ENCODE results near the gene TRIM37. TPM values are rescaled to one million over a fixed set of nuclear protein-coding genes. Genes with fewer than 3 reads are reported as not detected.
"Not testable (repeated sequence)": the region's sequence is repeated elsewhere in the genome, so short reads cannot be mapped to it uniquely, and the experiment has no call there.

Gene TRIM37
- total RNA-seq, 3 donors from 2014 or later: 25.6 to 27.0 (median 26.2) TPM

DNA sequence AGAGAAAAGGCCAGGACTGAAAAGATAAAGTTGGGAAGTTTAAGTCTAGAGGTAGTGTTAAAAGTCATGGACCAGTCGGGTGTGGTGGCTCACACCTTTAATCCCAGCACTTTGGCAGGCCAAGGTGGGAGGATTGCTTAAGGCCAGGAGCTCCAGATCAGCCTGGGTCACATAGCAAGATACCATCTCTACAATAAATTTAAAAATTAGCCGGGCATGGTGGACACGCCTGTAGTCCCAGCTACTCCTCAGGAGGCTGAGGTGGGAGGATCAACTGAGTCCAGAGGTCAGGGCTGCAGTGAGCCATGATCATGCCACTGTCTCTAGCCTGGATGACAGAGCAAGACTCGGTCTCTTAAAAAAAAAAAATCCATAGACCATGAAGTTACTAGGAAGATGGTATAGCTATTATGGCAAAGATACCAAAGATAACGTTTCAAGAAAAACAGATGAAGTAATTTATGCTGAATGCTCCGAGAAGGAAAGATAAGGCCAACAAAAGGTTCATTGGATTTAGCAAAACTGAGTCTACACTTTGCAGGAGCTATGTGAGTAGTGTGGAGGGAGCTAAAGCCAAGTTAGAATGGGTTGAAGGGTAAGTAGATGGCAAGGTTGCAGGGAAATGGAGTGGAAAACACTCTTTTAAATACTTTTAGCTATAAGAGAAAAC, 11.7 kb downstream of the TRIM37 start:
- DNase-seq (no peak), ATAC-seq (no peak)
- peaks cover 36% of the 10 kb centered on the region for H3K36me3 Mint-ChIP-seq (ENCODE audit: insufficient read depth)
- H3K9me3 Mint-ChIP-seq: no peaks in the 10 kb centered on the region
- no peaks in the 10 kb centered on the region for H3K27me3 Mint-ChIP-seq (ENCODE audit: low read depth)
- no peak overlapping the region for H3K4me3 Mint-ChIP-seq
- peaks cover 19% of the 10 kb centered on the region for H3K4me1 Mint-ChIP-seq (ENCODE audit: low read depth)

DNA sequence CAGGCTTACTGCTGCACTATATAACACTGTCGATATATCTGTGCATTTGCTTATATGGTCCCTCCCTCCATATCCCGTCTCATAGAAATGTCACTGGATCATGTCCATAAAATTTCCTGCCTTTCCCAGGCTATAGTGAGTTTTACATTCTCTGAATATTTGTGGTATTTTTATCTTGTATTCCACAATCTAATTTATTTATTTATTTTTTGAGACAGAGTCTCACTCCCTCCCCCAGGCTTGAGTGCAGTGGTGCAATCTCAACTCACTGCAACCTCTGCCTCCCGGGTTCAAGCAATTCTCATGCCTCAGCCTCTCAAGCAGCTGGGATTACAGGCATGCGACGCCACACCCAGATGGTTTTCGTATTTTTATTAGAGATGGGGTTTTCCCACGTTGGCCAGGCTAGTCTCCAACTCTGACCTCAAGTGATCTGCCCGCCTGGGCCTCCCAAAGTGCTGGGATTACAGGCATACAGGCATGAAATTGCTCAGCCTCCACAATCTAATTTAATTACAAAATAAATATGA, 12.9 kb downstream of the TRIM37 start:
- ATAC-seq (no peak), DNase-seq (no peak)
- Mint-ChIP-seq H3K4me1 (ENCODE audit: low read depth) (peaks cover 18% of the 10 kb centered on the region), H3K36me3 (ENCODE audit: insufficient read depth) (peaks cover 32% of the 10 kb centered on the region), H3K4me3 (no peak overlapping the region), H3K27me3 (ENCODE audit: low read depth) (no peaks in the 10 kb centered on the region), H3K9me3 (no peaks in the 10 kb centered on the region)

DNA sequence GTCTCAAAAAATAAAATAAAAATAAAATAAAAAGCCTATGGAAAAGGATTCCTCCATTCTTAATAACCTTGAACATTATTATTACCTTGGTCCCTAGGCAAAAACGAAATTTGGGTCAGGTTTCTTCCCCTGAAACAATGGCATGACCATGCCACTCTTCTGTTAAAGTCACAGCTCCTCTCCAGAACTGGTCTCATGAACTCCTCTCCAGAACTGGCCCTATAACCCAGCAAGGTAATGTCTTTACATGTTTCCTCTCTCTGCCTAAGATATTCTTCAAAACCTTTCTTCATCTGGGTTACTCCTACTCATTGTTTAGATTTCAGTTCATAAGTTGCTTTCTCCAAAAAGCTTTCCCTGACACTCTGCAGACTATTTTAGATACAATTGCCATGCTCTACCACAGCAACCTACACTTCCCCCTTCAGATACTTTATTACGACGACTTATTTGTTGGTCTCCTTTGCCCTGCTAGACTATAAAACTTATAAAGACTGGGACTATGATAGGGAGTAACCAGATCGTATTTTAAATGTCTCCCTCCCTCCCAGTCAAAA, 13.5 kb downstream of the TRIM37 start:
- no peak for ATAC-seq
- Mint-ChIP-seq H3K4me3 (no peak overlapping the region), H3K9me3 (no peaks in the 10 kb centered on the region), H3K27me3 (ENCODE audit: low read depth) (no peaks in the 10 kb centered on the region), H3K4me1 (ENCODE audit: low read depth) (peaks cover 18% of the 10 kb centered on the region), H3K36me3 (ENCODE audit: insufficient read depth) (peaks cover 32% of the 10 kb centered on the region)
- DNase-seq: no peak

DNA sequence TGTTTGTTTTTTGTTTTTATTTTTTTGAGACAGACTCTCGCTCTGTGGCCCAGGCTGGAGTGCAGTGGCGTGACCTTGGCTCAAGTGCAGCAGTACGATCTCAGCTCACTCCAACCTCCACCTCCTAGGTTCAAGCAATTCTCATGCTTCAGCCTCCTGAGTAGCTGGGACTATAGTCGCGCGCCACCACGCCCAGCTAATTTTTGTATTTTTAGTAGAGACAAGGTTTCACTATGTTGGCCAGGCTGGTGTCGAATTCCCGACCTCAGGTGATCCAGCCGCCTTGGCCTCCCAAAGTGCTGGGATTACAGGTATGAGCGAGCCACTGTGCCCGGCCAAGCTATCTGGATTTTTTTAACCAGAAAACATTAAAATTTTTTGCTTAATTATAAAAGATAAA, 16.1 kb downstream of the TRIM37 start:
- not testable (repeated sequence) for ATAC-seq; H3K27me3 Mint-ChIP-seq (ENCODE audit: low read depth); H3K9me3 Mint-ChIP-seq; H3K4me1 Mint-ChIP-seq (ENCODE audit: low read depth); H3K4me3 Mint-ChIP-seq; DNase-seq
- H3K36me3 Mint-ChIP-seq (ENCODE audit: insufficient read depth): peaks cover 19% of the 10 kb centered on the region

DNA sequence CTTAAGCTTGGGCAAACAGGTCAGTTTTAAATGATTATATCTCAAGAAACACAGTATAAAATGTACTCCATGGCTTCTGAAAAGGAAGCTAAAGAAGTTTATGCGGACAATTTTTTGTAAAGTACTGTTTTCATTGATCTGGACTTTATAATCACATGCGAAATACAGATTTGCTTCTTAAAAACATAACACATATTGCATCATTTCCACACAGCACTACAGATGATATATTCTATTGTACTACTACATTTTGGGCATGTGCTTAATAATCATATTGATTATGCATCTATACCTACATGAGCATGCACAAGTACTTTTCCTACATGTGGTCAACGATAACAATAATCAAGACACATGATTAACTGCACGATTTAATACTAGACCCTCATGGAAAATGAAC, 22.5 kb downstream of the TRIM37 start:
- no peaks in the 10 kb centered on the region for H3K27me3 Mint-ChIP-seq (ENCODE audit: low read depth)
- peaks cover 1% of the 10 kb centered on the region for H3K4me1 Mint-ChIP-seq (ENCODE audit: low read depth)
- H3K4me3 Mint-ChIP-seq: no peak overlapping the region
- H3K36me3 Mint-ChIP-seq (ENCODE audit: insufficient read depth): peaks cover 19% of the 10 kb centered on the region
- DNase-seq (no peak), ATAC-seq (no peak)
- H3K9me3 Mint-ChIP-seq: no peaks in the 10 kb centered on the region

DNA sequence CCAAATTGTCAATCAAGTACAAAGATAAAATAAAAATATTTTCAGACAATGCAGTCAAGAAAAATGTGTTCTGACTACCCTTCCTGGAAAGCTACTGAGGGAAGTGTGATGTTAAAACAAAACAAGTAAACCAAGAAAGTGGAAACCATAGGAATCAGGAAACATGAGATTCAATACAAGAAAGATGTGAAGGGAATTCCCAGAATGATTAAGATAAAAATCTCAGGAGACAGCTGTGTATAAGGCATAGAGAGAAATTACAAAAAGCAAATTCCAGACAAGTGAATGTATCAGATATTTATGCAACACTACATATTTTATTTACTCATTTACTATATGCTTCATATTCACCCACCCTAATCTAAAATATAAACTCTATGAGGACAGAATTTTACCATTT, 32.2 kb downstream of the TRIM37 start:
- no peak overlapping the region for H3K4me3 Mint-ChIP-seq
- DNase-seq: no peak
- H3K36me3 Mint-ChIP-seq (ENCODE audit: insufficient read depth): peaks cover 34% of the 10 kb centered on the region
- no peaks in the 10 kb centered on the region for H3K27me3 Mint-ChIP-seq (ENCODE audit: low read depth)
- H3K4me1 Mint-ChIP-seq (ENCODE audit: low read depth): no peaks in the 10 kb centered on the region
- no peak for ATAC-seq
- no peaks in the 10 kb centered on the region for H3K9me3 Mint-ChIP-seq

DNA sequence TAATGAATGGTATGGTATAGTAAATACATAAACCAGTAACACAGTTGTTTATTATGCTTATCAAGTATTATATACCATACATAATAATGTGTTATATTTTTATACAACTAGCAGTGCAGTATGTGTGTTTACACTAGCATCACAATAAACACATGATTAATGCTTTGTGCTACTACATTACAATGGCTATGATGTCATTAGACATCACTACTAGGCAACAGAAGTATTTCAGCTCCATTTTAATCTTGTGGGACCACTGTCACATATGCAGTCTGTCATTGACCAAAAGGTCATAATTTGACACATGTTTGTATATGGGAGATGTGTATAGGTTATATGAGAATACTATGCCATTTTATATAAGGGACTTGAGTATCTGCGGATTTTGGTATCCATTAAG, 32.7 kb downstream of the TRIM37 start:
- DNase-seq (no peak), ATAC-seq (no peak)
- H3K4me1 Mint-ChIP-seq (ENCODE audit: low read depth): no peaks in the 10 kb centered on the region
- H3K27me3 Mint-ChIP-seq (ENCODE audit: low read depth): no peaks in the 10 kb centered on the region
- peaks cover 32% of the 10 kb centered on the region for H3K36me3 Mint-ChIP-seq (ENCODE audit: insufficient read depth)
- no peaks in the 10 kb centered on the region for H3K9me3 Mint-ChIP-seq
- no peak overlapping the region for H3K4me3 Mint-ChIP-seq

DNA sequence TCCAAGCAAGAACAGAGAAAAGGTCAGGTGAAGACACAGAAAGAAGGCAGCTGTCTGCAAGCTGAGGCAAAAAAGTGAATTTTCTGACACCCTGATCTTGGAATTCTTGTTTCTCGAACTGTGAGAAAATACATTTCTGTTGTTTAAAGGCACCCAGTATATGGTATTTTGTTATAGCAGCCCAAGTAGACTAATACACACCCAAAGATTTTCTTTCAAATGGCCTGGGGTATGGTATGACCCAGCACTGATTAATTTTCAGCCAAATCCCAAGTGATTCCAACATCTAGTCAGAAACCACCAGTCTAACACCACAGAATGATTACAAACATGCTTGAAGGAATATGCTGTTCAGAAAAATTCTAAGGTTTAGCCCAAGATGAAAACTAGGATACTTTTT, 36.8 kb downstream of the TRIM37 start:
- DNase-seq (no peak), ATAC-seq (no peak)
- no peaks in the 10 kb centered on the region for H3K27me3 Mint-ChIP-seq (ENCODE audit: low read depth)

DNA sequence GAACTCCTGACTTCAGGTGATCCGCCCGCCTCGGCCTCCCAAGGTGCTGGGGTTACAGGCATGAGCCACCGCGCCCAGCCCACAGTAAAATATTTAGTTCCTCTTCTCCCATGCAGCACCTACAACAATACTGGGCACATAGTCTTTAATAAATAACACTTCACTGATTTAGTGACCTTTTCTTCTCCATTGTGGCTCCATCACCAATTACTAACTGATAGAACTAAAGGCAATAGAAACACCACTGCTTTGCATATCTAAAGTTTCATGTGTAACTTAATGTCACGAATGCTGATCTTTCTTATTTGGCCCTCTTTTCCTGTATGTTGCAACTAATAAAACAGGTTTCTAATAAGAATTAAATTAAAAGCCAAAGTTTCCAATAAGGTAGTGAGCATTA, 38.9 kb downstream of the TRIM37 start:
- H3K36me3 Mint-ChIP-seq (ENCODE audit: insufficient read depth): peaks cover 34% of the 10 kb centered on the region
- DNase-seq (no peak), ATAC-seq (no peak)
- no peak overlapping the region for H3K4me3 Mint-ChIP-seq
- H3K4me1 Mint-ChIP-seq (ENCODE audit: low read depth): no peaks in the 10 kb centered on the region
- H3K27me3 Mint-ChIP-seq (ENCODE audit: low read depth): no peaks in the 10 kb centered on the region
- H3K9me3 Mint-ChIP-seq: no peaks in the 10 kb centered on the region

More for the DNA sequence above, 36.8 kb downstream of the TRIM37 start:
- Mint-ChIP-seq H3K4me1 (ENCODE audit: low read depth) (no peaks in the 10 kb centered on the region), H3K36me3 (ENCODE audit: insufficient read depth) (peaks cover 38% of the 10 kb centered on the region), H3K9me3 (no peaks in the 10 kb centered on the region), H3K4me3 (no peak overlapping the region)

DNA sequence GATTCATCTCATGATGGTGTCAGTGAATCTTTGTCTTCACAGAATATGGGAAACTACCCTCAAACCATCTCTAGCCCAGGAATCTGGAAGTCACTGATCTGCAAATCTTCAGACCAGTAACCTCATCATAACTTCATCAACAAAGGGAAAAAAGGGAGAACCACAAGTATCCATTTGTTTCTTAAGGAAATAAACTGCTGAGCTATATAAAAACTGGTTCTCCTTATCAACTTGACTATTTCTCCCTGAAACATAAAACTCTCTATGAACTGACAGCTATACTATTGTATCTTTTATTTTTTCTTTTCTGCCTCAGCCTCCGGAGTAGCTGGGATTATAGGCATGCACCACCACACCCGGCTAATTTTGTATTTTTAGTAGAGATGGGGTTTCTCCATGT, 39.3 kb downstream of the TRIM37 start:
- no peaks in the 10 kb centered on the region for H3K9me3 Mint-ChIP-seq
- H3K4me3 Mint-ChIP-seq: no peak overlapping the region
- DNase-seq (no peak), ATAC-seq (no peak)
- no peaks in the 10 kb centered on the region for H3K27me3 Mint-ChIP-seq (ENCODE audit: low read depth)
- peaks cover 38% of the 10 kb centered on the region for H3K36me3 Mint-ChIP-seq (ENCODE audit: insufficient read depth)
- H3K4me1 Mint-ChIP-seq (ENCODE audit: low read depth): no peaks in the 10 kb centered on the region

DNA sequence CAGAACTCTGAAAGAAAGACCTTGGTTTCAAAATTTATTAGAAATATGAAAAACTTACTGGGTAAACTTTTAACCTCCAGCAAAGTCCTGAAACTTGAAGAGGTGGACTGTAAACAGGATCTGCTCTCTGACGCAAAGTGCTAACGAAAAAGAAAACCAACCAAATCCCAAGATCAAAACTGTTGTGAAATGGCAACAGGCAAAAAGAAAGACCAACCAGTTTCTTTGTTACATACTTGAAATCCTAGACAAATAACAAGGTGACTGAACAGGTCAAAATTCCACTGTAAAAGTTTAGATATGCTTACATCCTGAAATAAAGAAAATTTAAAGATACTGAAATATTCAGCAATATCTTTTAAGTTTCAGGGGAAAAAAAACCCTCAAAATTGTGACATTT, 44.2 kb downstream of the TRIM37 start:
- ATAC-seq: no peak
- H3K36me3 Mint-ChIP-seq (ENCODE audit: insufficient read depth): peaks cover 36% of the 10 kb centered on the region
- no peaks in the 10 kb centered on the region for H3K9me3 Mint-ChIP-seq
- no peak overlapping the region for H3K4me3 Mint-ChIP-seq
- peaks cover 2% of the 10 kb centered on the region for H3K4me1 Mint-ChIP-seq (ENCODE audit: low read depth)
- H3K27me3 Mint-ChIP-seq (ENCODE audit: low read depth): no peaks in the 10 kb centered on the region
- no peak for DNase-seq

DNA sequence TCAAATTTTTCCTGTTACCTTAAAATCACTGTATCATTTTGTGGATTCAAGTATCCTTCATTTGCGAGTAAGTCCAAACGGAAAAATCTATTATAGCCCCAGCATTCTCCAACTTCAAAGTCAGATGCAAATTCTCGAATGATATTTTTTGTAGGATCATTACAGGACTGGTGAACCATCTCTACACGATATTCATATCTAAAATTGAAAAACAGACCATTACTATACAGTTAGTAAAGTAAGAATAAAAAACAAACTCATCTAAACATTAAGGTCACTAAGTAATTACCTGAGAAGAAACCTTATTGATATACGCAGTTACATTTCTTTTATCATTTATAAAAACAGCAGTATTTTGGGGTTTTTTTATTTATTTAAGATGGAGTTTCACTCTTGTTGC, 49.8 kb downstream of the TRIM37 start:
- DNase-seq (no peak), ATAC-seq (no peak)
- no peak overlapping the region for H3K4me3 Mint-ChIP-seq
- peaks cover 28% of the 10 kb centered on the region for H3K36me3 Mint-ChIP-seq (ENCODE audit: insufficient read depth)
- H3K27me3 Mint-ChIP-seq (ENCODE audit: low read depth): no peaks in the 10 kb centered on the region
- H3K4me1 Mint-ChIP-seq (ENCODE audit: low read depth): peaks cover 2% of the 10 kb centered on the region
- H3K9me3 Mint-ChIP-seq: no peaks in the 10 kb centered on the region

DNA sequence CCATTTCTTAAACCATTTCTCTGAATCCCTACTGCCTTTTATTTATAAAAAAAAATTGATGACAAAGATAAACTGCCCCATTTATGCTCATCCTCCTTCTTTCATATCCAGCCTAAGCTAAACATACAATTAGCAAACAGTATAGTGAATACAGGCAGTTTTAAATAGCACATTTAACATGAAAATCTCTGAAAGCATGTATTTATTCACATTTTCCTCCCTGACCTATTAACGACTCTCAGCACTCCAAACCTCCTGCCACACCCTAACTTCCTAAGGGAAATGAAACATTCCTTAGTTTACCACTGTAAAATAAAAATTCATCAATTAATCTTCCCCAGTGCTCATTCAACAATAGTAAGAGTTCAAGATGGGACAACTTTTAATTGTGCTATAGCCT, 56.9 kb downstream of the TRIM37 start:
- no peaks in the 10 kb centered on the region for H3K27me3 Mint-ChIP-seq (ENCODE audit: low read depth)
- no peak overlapping the region for H3K4me3 Mint-ChIP-seq
- H3K4me1 Mint-ChIP-seq (ENCODE audit: low read depth): no peaks in the 10 kb centered on the region
- peaks cover 25% of the 10 kb centered on the region for H3K36me3 Mint-ChIP-seq (ENCODE audit: insufficient read depth)
- DNase-seq (no peak), ATAC-seq (no peak)
- H3K9me3 Mint-ChIP-seq: no peaks in the 10 kb centered on the region

DNA sequence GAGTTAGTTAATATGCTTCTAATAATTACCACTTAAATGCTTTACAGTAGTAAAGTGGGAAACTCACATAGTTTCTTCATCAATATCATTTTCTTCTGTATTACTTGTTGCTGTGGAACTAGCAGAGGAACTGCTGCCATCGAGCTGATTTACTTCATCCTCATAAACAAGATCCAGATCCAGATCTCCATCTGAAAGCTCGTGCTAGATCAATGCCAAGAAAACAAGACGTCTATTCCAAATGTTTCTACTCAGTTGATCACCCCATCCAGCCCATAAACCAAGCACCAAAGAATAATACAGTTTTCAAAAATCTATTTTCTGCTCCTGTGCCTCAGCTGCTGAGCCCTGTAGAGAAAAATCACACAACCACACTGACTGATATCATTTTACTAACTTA, 59.1 kb downstream of the TRIM37 start:
- no peaks in the 10 kb centered on the region for H3K9me3 Mint-ChIP-seq
- H3K4me1 Mint-ChIP-seq (ENCODE audit: low read depth): no peaks in the 10 kb centered on the region
- no peaks in the 10 kb centered on the region for H3K27me3 Mint-ChIP-seq (ENCODE audit: low read depth)
- peaks cover 34% of the 10 kb centered on the region for H3K36me3 Mint-ChIP-seq (ENCODE audit: insufficient read depth)
- DNase-seq (no peak), ATAC-seq (no peak)
- H3K4me3 Mint-ChIP-seq: no peak overlapping the region

DNA sequence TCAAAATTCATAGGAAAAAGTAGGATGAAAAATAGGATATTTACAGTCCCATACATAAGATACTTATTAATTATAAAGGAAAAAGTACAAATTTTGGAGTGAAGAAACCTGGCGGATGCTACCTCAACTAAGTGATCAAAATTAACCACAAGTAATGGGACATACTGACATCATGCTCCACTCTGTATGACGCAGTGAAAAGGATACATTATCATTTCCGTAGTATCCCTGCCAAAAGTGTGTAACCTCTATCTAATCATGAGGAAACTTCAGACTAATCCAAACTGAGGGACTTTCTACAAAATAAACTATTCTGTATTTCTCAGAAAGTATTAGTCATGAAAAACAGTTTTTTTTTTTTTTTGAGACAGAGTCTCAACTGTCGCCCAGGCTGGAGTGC, 60.5 kb downstream of the TRIM37 start:
- H3K36me3 Mint-ChIP-seq (ENCODE audit: insufficient read depth): peaks cover 29% of the 10 kb centered on the region

More for the DNA sequence above, 60.5 kb downstream of the TRIM37 start:
- Mint-ChIP-seq H3K27me3 (ENCODE audit: low read depth) (no peaks in the 10 kb centered on the region), H3K9me3 (no peaks in the 10 kb centered on the region), H3K4me3 (no peak overlapping the region), H3K4me1 (ENCODE audit: low read depth) (no peaks in the 10 kb centered on the region)
- ATAC-seq (no peak), DNase-seq (no peak)

Measured in activated T-cell treated with anti-CD3 and anti-CD28 coated beads, Interleukin-2, amount 50 U/mL, for 4 hours (primary cell).